SK-N-SH (cell line): ENCODE results near the gene MOCOS.

Source experiments
- CTCF ChIP-seq: fragments of 200-600 bp; sonication (generic); IDR thresholded peaks from 2 replicates; pipeline ENCODE4 v1.6.1; 2017; ENCODE audit warnings: antibody characterized with exemption, mild to moderate bottlenecking, moderate library complexity
- EZH2phosphoT487 ChIP-seq: fragments of 200-600 bp; sonication (generic); IDR thresholded peaks from 2 replicates; pipeline ENCODE4 v1.6.1; 2017; ENCODE audit warnings: low read depth, mixed run types, mild to moderate bottlenecking, antibody characterized with exemption, moderate library complexity, borderline replicate concordance
- MXI1 ChIP-seq: IDR thresholded peaks from 2 replicates; pipeline ENCODE4 v1.6.1; 2012; ENCODE audit warnings: mild to moderate bottlenecking, low read depth, low read length, improper control_type of control experiment
- NRF1 ChIP-seq: IDR thresholded peaks from 2 replicates; pipeline ENCODE4 v1.6.1; 2012; ENCODE audit warnings: low read depth, mild to moderate bottlenecking, low read length
- PBX3 ChIP-seq: IDR thresholded peaks from 2 replicates; pipeline ENCODE4; 2012
- POLR2AphosphoS5 ChIP-seq: IDR thresholded peaks from 2 replicates; pipeline ENCODE4 v1.6.1; 2012; ENCODE audit warnings: low read depth, low read length
- RAD21 ChIP-seq: IDR thresholded peaks from 2 replicates; pipeline ENCODE4 v1.6.1; 2012; ENCODE audit warnings: mild to moderate bottlenecking, low read length
- SIN3A ChIP-seq: IDR thresholded peaks from 2 replicates; pipeline ENCODE4 v1.6.1; 2012; ENCODE audit warnings: low read depth, mild to moderate bottlenecking, low read length, moderate library complexity, borderline replicate concordance
- TAF1 ChIP-seq: IDR thresholded peaks from 2 replicates; pipeline ENCODE4 v1.6.1; 2012; ENCODE audit warnings: low read depth, mild to moderate bottlenecking, low read length, moderate library complexity, borderline replicate concordance

GRCh38 chr18:36185157-36185556, 2.1 kb upstream of the MOCOS start:
- TF ChIP-seq MXI1 (no peak), CTCF (no peak), RAD21 (no peak), SIN3A (no peak), EZH2phosphoT487 (no peak), PBX3 (no peak), POLR2AphosphoS5 (no peak), NRF1 (no peak), TAF1 (no peak)
